ENCODE measurements around the gene EZR.

DNA sequence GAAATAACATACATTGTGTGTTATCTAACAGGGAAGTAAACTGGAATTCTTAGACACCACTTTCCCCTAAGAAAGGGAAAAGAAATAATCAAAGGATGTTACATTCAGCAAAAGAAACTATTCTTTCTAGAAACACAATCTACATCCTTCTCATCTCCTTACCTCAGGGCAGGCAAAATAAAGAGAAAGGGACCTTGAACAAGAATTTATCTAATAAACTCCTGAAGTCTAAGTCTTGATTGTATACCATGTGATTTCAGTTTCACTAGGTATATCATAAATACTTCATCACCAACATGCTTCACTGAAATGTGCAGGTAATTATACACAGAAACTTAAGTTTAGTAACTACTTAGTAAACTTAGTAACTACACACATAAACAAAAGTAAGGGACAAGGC lies 15.0 kb downstream of the EZR start:
- TF ChIP-seq, protein P1, sequence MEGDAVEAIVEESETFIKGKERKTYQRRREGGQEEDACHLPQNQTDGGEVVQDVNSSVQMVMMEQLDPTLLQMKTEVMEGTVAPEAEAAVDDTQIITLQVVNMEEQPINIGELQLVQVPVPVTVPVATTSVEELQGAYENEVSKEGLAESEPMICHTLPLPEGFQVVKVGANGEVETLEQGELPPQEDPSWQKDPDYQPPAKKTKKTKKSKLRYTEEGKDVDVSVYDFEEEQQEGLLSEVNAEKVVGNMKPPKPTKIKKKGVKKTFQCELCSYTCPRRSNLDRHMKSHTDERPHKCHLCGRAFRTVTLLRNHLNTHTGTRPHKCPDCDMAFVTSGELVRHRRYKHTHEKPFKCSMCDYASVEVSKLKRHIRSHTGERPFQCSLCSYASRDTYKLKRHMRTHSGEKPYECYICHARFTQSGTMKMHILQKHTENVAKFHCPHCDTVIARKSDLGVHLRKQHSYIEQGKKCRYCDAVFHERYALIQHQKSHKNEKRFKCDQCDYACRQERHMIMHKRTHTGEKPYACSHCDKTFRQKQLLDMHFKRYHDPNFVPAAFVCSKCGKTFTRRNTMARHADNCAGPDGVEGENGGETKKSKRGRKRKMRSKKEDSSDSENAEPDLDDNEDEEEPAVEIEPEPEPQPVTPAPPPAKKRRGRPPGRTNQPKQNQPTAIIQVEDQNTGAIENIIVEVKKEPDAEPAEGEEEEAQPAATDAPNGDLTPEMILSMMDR (tag by site-specific recombination; IDR thresholded peaks at IDR 0.05), result no peak
- peak; percentile 36; the same call in 1 of the 2 replicates for TF ChIP-seq SP7 (tag by site-specific recombination; IDR thresholded peaks at IDR 0.05)
- no peak for TF ChIP-seq YY1 (tag by site-specific recombination; IDR thresholded peaks at IDR 0.05)
- TF ChIP-seq GLIS2 (tag by site-specific recombination; IDR thresholded peaks at IDR 0.05), result no peak
- TF ChIP-seq, protein P2, sequence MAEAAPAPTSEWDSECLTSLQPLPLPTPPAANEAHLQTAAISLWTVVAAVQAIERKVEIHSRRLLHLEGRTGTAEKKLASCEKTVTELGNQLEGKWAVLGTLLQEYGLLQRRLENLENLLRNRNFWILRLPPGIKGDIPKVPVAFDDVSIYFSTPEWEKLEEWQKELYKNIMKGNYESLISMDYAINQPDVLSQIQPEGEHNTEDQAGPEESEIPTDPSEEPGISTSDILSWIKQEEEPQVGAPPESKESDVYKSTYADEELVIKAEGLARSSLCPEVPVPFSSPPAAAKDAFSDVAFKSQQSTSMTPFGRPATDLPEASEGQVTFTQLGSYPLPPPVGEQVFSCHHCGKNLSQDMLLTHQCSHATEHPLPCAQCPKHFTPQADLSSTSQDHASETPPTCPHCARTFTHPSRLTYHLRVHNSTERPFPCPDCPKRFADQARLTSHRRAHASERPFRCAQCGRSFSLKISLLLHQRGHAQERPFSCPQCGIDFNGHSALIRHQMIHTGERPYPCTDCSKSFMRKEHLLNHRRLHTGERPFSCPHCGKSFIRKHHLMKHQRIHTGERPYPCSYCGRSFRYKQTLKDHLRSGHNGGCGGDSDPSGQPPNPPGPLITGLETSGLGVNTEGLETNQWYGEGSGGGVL (tag by site-specific recombination; IDR thresholded peaks at IDR 0.05), result no peak
- no peak for TF ChIP-seq ZNF121 (tag by site-specific recombination; IDR thresholded peaks at IDR 0.05)
- no peak for TF ChIP-seq ZBTB7A (tag by site-specific recombination; IDR thresholded peaks at IDR 0.05; ENCODE audit: low read depth)
- no peak for TF ChIP-seq ZNF174 (tag by site-specific recombination; IDR thresholded peaks at IDR 0.05)
- TF ChIP-seq ZFP3 (tag by site-specific recombination; IDR thresholded peaks at IDR 0.05; ENCODE audit: low read depth), result no peak
- TF ChIP-seq, protein P3, sequence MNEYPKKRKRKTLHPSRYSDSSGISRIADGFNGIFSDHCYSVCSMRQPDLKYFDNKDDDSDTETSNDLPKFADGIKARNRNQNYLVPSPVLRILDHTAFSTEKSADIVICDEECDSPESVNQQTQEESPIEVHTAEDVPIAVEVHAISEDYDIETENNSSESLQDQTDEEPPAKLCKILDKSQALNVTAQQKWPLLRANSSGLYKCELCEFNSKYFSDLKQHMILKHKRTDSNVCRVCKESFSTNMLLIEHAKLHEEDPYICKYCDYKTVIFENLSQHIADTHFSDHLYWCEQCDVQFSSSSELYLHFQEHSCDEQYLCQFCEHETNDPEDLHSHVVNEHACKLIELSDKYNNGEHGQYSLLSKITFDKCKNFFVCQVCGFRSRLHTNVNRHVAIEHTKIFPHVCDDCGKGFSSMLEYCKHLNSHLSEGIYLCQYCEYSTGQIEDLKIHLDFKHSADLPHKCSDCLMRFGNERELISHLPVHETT (tag by site-specific recombination; IDR thresholded peaks at IDR 0.05), result no peak
- no peak for TF ChIP-seq WT1 (tag by site-specific recombination; IDR thresholded peaks at IDR 0.05)
- TF ChIP-seq ZNF274 (IDR thresholded peaks at IDR 0.05; ENCODE audit: low read length), result no peak
- TF ChIP-seq ZNF274 (tag by site-specific recombination; IDR thresholded peaks at IDR 0.05; ENCODE audit: borderline replicate concordance), result no peak

All from HEK293 (cell line).